ENCODE data around the gene UBA1.

UBA1 gene

DNA sequence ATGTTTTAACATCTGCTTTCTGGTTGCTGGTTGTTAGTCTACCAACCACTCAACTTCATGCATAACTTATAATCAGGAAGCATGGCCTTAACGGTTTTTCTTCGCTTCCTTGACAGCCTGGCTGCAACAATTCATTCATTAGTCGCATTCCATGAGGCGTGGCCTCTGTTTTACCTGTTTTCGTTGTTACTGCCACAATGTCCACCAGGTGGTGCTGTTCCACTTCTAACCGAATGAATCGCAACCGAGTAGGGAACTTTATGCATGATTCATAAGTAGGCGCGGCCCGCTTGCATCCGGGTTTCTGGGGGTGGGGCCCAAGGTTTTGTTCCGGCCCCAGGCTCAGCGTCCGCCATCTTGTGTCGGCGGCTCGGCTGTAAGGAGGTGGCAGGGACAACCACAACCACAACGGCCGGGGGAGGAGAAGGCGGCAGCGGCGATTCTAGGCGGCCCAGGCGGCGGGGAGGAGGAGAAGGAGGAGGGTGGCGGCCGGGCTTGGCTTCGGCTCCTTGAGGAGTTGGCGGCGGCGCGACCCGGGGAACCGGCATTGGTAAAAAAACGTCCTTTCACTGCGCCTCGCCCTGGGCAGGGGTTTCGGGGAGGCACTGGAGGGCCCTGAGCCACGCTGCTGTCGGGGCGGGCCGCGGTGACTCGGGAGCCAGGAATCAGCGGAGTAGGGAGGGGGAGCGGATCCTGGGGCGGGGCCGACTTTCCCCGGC lies at the start of gene UBA1:
Gene UBA1, plus strand, starts transcription at position 355 of the 719 bp plus-strand sequence. CDS start 4,974 bp downstream, outside the sequence.
- DNase-seq = peak; percentile 75

GRCh38 chrX:47143894-47144625 lies 49.6 kb upstream of the UBA1 start:
- no peak for DNase-seq

GRCh38 chrX:47144626-47145394 lies 48.8 kb upstream of the UBA1 start, which contains the start of the genes NDUFB11 and RBM10:
Gene NDUFB11 (minus strand): TSS chrX:47144702. CDS start chrX:47144679, 23 bp downstream.
Gene RBM10 (plus strand): TSS chrX:47145221. CDS start chrX:47147482, 2,261 bp downstream.
- DNase-seq = peak; percentile 75

DNA sequence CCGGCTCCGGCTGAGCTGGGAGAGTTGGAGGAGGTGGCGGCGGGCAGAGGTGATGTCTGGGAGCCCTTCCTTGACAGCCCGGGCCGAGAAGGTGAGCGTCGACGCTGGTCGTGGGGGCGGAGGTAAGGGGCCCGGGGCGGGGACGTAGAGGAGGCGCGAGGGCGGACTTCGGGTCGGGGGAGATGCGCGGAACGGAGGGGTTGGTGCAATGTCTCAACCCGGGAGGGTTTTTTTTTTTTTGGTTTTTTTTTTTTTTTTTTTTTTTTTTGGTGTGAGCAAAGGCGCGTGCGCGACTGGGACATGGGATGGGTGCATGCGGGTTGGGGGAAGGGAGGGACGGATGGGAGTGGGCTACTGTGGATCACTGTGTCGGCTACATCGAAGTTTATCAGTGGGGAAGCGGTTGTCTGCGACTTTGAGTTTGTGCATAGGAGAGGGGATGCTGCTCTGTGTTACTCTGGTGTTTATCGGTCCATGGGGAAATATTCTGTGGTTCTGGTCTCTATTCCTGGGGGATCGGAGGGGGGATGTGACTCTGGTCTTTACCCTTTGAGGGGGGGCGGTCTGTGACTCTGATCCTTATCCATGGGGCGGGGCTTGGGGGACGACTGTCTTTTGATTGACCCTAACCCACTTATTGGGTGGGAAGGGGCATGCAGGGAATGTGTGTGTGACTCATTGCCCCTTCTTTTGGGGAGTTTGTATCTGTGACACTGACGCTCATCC lies 48.1 kb upstream of the UBA1 start:
- no peak for DNase-seq

- no peak for DNase-seq
Measured at GRCh38 chrX:47146121-47146935, 47.3 kb upstream of the UBA1 start.

- DNase-seq = no peak
Measured at GRCh38 chrX:47146936-47147859, 46.4 kb upstream of the UBA1 start.

GRCh38 chrX:47148946-47149345 lies 44.7 kb upstream of the UBA1 start:
- no peak for DNase-seq

GRCh38 chrX:47151435-47151834 lies 42.2 kb upstream of the UBA1 start:
- no peak for DNase-seq

DNA sequence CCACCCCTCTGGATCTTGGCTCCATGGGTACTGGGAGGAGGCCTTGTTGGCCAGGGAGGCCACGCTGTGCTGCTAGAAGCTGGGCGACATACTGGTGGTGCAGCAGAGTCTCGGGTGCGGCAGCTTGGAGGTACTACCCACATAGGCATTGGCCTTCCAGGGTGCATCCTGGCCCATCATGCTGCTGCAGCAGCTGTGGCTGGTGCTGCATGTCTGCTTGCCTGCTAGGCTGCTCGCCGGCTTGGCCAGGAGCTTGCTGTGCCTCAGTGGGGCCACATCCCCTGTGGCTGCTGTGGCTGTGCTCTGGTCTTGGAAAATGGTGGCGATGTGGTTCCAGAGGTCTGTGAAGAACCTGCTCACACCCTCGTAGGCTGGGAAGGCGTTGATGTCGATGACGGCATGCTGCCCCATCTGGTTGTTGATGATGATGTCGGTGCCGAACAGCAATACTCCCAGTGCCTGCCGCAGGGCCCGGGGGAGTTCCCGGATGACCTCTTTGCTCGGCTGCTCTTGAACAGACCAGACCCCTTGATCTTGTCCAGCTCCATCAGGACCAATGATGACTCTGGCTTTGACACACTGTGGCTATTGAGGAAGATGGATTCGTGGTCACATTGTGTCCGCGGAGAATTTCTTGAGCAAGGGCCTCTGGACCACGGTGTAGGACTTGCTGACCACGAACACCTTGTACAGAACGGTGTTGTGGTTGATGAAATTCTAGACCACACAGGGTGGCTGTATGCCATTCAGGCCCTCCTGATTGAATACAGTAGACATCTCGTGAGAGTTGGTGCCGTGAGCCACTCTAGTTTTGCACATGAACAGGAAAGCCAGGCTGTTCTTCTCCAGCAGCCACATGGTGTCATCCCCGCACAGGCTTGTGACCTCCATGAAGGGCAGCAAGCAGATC lies 36.8 kb upstream of the UBA1 start:
- DNase-seq = no peak

- no peak for DNase-seq
Measured at GRCh38 chrX:47158131-47158530, 35.5 kb upstream of the UBA1 start.

DNA sequence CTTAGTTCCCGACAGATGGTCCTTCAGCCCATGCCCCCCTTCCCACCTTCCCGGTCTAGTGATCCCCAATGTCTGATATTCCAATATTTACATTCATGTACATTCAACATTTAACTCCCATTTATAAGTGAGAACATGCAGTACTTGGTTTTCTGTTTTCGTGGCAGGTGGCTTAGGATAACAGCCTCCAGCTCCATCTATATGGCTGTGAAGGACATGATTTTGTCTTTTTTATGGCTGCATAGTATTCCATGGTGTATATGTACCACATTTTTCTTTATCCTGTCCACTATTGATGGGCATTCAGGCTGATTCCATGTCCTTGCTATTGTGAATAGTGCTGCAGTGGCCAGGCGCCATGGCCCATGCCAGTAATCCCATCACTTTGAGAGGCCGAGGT lies 34.8 kb upstream of the UBA1 start:
- DNase-seq = no peak

DNA sequence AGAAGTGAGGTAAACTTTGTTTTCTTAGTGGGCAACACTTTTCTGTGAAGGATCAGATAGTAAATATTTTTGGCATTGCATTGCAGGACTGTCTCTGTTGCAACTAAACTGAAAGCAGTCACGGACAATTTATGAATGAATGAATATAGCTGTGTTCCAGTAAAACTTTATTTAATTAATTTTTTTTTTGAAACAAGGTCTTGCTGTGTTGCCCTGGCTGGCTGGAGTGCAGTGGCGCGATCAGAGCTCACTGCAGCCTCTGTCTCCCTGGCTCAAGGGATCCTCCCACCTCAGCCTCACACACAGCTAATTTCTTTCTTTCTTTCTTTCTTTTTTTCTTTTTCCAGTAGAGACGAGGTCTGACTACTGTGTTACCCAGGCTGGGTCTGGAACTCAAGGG lies 32.8 kb upstream of the UBA1 start:
- no peak for DNase-seq

DNA sequence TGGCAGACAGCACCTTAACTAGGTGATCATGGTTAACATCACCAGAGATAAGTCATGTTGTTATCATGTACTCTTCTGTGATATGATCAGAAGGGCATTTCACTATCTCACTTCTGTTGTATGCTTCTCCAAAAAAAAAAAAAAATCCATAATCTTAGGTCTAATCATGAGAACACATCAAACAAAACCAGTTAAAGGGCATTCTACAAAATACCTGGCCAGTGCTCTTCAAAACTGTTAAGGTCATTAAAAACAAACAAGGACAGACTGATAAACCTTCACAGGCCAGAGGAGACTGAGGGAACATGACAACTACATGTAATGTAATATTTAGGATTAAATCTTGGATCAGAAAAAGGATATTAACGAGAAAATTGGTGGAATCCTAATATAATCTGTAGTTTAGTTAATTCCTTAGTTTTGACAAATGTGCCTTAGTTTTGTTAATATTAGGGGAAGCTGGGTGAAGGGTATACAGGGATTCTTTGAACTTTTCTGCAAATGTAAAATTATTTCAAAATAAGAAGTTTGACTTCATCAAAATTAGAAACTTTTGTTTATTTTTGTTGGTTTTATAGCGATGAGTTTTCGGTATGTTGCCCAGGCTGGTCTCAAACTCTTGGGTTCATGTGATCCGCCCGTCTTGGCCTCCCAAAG lies 30.6 kb upstream of the UBA1 start:
- DNase-seq = no peak

- no peak for DNase-seq
Measured at GRCh38 chrX:47164420-47164819, 29.2 kb upstream of the UBA1 start.

DNA sequence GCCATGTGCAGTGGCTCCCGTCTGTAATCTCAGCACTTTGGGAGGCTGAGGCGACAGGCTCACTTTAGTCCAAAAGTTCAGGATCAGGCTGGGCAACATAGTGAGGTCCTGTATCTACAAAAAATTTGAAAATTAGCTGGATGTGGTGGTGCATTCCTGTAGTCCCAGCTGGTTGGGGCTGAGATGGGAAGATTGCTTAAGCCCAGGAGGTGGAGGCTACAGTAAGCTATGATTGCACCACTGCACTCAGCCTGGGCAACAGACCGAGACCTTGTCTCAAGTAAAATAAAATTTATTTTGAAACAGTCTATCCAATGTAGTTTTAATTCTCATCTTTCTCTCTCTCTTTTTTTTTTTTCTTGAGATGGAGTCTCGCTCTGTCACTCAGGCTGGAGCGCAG lies 27.5 kb upstream of the UBA1 start:
- no peak for DNase-seq

GRCh38 chrX:47168495-47169073 lies 25.0 kb upstream of the UBA1 start:
- DNase-seq = no peak

- no peak for DNase-seq
Measured at GRCh38 chrX:47169273-47169672, 24.4 kb upstream of the UBA1 start.

DNA sequence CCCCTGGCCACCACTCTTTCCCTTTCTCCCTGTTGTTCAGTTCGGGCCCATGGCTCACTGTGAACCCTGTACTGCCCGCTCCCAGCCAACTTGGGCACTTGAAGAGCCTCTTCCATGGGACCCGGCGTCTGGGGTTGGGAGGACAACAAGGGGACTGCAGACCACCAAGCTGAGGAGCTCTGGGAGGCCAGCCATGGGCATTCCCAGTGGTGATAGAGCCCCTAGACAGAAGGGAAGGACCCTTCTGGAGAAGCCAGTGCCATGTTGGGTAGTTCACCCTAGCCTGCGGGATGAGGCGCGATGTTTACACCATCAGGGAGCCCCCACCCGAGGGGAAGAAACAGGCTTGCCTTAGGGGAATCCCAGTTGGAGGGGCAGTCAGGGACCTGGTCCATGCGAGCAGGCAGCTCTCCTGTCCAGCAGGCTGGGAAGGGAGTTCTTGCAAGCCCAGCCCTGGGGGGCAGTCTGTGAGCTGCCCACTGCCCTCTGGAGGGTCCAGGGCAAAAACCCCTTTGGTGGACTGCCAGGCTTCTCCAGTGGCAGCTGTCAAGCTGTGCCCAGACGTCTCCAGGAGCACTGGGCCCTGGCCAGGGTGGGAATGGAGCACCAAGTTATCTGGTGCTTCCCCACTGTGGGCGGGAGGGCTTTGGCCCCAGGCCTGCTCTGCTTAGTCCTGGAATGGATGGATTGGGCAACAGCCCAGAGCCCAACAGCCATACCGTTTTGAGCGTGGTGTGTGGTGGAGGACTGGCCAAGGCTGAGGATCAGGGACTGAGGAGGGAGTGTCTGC lies 23.7 kb upstream of the UBA1 start:
- DNase-seq = no peak
